HEK293 (cell line): ENCODE results near the gene FBH1.
A peak's percentile ranks its signal among the peaks of the same experiment; 100 is the strongest.

Source experiments
- CTCF ChIA-PET: fragments of 350-600 bp; formaldehyde crosslinking; extraction: SDS; loops from one replicate; lab custom pipeline; 2021; ENCODE audit warnings: antibody characterized with exemption; lab: Yijun Ruan, JAX
- POLR2A ChIA-PET: fragments of 300-600 bp; formaldehyde crosslinking; extraction: SDS; loops from one replicate; lab custom pipeline; 2020; ENCODE audit warnings: antibody characterized with exemption, inconsistent platforms; lab: Yijun Ruan, JAX
- H3K27ac ChIP-seq: fragments of 200-500 bp; sonication (Bioruptor generic); 2 replicates; pipeline ENCODE4 v1.5.1; 2014; ENCODE audit warnings: low read depth, low read length, control low read depth, inconsistent platforms; ENCODE audit errors: extremely low read depth
- H3K36me3 ChIP-seq, 2 experiments: fragments of 200-500 bp in 1 of 2; sonication (Bioruptor generic) in 1 of 2; 1 replicate in 1 of 2; 2 replicates in 1 of 2; pipeline ENCODE4 v1.5.1; 2014 to 2017; ENCODE audit warnings: inconsistent platforms in 2 of 2, low read length in 2 of 2; ENCODE audit not compliant: control insufficient read depth in 2 of 2, insufficient read depth in 1 of 2
- H3K4me1 ChIP-seq: fragments of 200-500 bp; sonication (Bioruptor generic); 2 replicates; pipeline ENCODE4 v1.5.1; 2014; ENCODE audit warnings: mild to moderate bottlenecking, low read length, inconsistent platforms; ENCODE audit not compliant: control insufficient read depth, insufficient read depth
- H3K4me3 ChIP-seq: 2 replicates; pipeline ENCODE4 v1.5.1; 2011; ENCODE audit warnings: low read depth, mild to moderate bottlenecking, control low read depth, low read length, moderate library complexity
- H3K9me3 ChIP-seq: fragments of 200-500 bp; sonication (Bioruptor generic); 2 replicates; pipeline ENCODE4 v1.5.1; 2014; ENCODE audit warnings: low read depth, low read length, inconsistent platforms; ENCODE audit not compliant: control insufficient read depth, insufficient read depth
- ATF2 ChIP-seq: fragments of 450-650 bp; formaldehyde crosslinking; IDR thresholded peaks from 2 replicates; pipeline ENCODE4 v1.5.1; 2016; ENCODE audit warnings: missing biosample characterization, missing genetic modification characterization, low read depth
- BCL11B ChIP-seq: fragments of 450-650 bp; formaldehyde crosslinking; IDR thresholded peaks from 2 replicates; pipeline ENCODE4 v1.5.1; 2016; ENCODE audit warnings: low read depth, missing biosample characterization, missing genetic modification characterization
- CTCF ChIP-seq: fragments of 450-650 bp; formaldehyde crosslinking; IDR thresholded peaks from 2 replicates; pipeline ENCODE4 v1.5.1; 2016; ENCODE audit warnings: missing biosample characterization, missing genetic modification characterization
- GLIS2 ChIP-seq: fragments of 450-650 bp; formaldehyde crosslinking; IDR thresholded peaks from 2 replicates; pipeline ENCODE4 v1.5.1; 2016; ENCODE audit warnings: missing biosample characterization, missing genetic modification characterization
- KLF16 ChIP-seq: fragments of 450-650 bp; formaldehyde crosslinking; IDR thresholded peaks from 2 replicates; pipeline ENCODE4 v1.5.1; 2017; ENCODE audit warnings: missing biosample characterization, missing genetic modification characterization
- KLF7 ChIP-seq: fragments of 450-650 bp; formaldehyde crosslinking; IDR thresholded peaks from 2 replicates; pipeline ENCODE4 v1.5.1; 2016; ENCODE audit warnings: missing biosample characterization, missing genetic modification characterization, borderline replicate concordance
- MYNN ChIP-seq: fragments of 450-650 bp; formaldehyde crosslinking; IDR thresholded peaks from 2 replicates; pipeline ENCODE4 v1.5.1; 2016; ENCODE audit warnings: missing biosample characterization, missing genetic modification characterization, borderline replicate concordance
- PRDM4 ChIP-seq: fragments of 450-650 bp; formaldehyde crosslinking; IDR thresholded peaks from 2 replicates; pipeline ENCODE4 v1.5.1; 2017; ENCODE audit warnings: missing biosample characterization, missing genetic modification characterization
- REPIN1 ChIP-seq: fragments of 450-650 bp; formaldehyde crosslinking; IDR thresholded peaks from 2 replicates; pipeline ENCODE4 v1.5.1; 2017; ENCODE audit warnings: missing biosample characterization, missing genetic modification characterization, low read depth
- ZBTB17 ChIP-seq: fragments of 450-650 bp; formaldehyde crosslinking; IDR thresholded peaks from 2 replicates; pipeline ENCODE4 v1.5.1; 2016; ENCODE audit warnings: missing biosample characterization, missing genetic modification characterization
- ZBTB48 ChIP-seq: fragments of 450-650 bp; formaldehyde crosslinking; IDR thresholded peaks from 2 replicates; pipeline ENCODE4 v1.5.1; 2016; ENCODE audit warnings: missing biosample characterization, missing genetic modification characterization
- ZFP3 ChIP-seq: fragments of 450-650 bp; formaldehyde crosslinking; IDR thresholded peaks from 2 replicates; pipeline ENCODE4 v1.5.1; 2016; ENCODE audit warnings: low read depth, missing biosample characterization, missing genetic modification characterization
- ZNF10 ChIP-seq: fragments of 450-650 bp; formaldehyde crosslinking; IDR thresholded peaks from 2 replicates; pipeline ENCODE4 v1.5.1; 2017; ENCODE audit warnings: missing biosample characterization, missing genetic modification characterization
- ZNF202 ChIP-seq: fragments of 450-650 bp; formaldehyde crosslinking; IDR thresholded peaks from 2 replicates; pipeline ENCODE4 v1.5.1; 2016; ENCODE audit warnings: missing biosample characterization, missing genetic modification characterization, borderline replicate concordance
- ZNF350 ChIP-seq: fragments of 450-650 bp; formaldehyde crosslinking; IDR thresholded peaks from 2 replicates; pipeline ENCODE4 v1.5.0; 2017; ENCODE audit warnings: missing biosample characterization, mild to moderate bottlenecking, missing genetic modification characterization
- ZNF354C ChIP-seq: fragments of 450-650 bp; formaldehyde crosslinking; IDR thresholded peaks from 2 replicates; pipeline ENCODE4 v1.5.1; 2016; ENCODE audit warnings: missing biosample characterization, missing genetic modification characterization, low read depth, borderline replicate concordance
- ZNF423 ChIP-seq: fragments of 450-650 bp; formaldehyde crosslinking; IDR thresholded peaks from 2 replicates; pipeline ENCODE4 v1.5.1; 2016; ENCODE audit warnings: missing biosample characterization, missing genetic modification characterization
- ZNF488 ChIP-seq: fragments of 450-650 bp; formaldehyde crosslinking; IDR thresholded peaks from 2 replicates; pipeline ENCODE4 v1.5.1; 2016; ENCODE audit warnings: missing biosample characterization, missing genetic modification characterization
- ZNF571 ChIP-seq: fragments of 450-650 bp; formaldehyde crosslinking; IDR thresholded peaks from 2 replicates; pipeline ENCODE4 v1.5.0; 2017; ENCODE audit warnings: missing biosample characterization, missing genetic modification characterization
- ZNF624 ChIP-seq: fragments of 450-650 bp; formaldehyde crosslinking; IDR thresholded peaks from 2 replicates; pipeline ENCODE4 v1.5.1; 2017; ENCODE audit warnings: missing biosample characterization, missing genetic modification characterization
- ZNF664 ChIP-seq: fragments of 450-650 bp; formaldehyde crosslinking; IDR thresholded peaks from 2 replicates; pipeline ENCODE4 v1.5.1; 2016; ENCODE audit warnings: missing biosample characterization, missing genetic modification characterization
- ZNF701 ChIP-seq: fragments of 450-650 bp; formaldehyde crosslinking; IDR thresholded peaks from 2 replicates; pipeline ENCODE4 v1.5.1; 2016; ENCODE audit warnings: missing biosample characterization, missing genetic modification characterization
- TF ChIP-seq, protein P1 (sequence below): fragments of 450-650 bp; formaldehyde crosslinking; IDR thresholded peaks from 2 replicates; pipeline ENCODE4 v1.5.1; 2016; ENCODE audit warnings: missing biosample characterization, missing genetic modification characterization
- TF ChIP-seq, protein P2 (sequence below): fragments of 450-650 bp; formaldehyde crosslinking; IDR thresholded peaks from 2 replicates; pipeline ENCODE4 v1.5.1; 2016; ENCODE audit warnings: missing biosample characterization, missing genetic modification characterization

FBH1 gene

DNA sequence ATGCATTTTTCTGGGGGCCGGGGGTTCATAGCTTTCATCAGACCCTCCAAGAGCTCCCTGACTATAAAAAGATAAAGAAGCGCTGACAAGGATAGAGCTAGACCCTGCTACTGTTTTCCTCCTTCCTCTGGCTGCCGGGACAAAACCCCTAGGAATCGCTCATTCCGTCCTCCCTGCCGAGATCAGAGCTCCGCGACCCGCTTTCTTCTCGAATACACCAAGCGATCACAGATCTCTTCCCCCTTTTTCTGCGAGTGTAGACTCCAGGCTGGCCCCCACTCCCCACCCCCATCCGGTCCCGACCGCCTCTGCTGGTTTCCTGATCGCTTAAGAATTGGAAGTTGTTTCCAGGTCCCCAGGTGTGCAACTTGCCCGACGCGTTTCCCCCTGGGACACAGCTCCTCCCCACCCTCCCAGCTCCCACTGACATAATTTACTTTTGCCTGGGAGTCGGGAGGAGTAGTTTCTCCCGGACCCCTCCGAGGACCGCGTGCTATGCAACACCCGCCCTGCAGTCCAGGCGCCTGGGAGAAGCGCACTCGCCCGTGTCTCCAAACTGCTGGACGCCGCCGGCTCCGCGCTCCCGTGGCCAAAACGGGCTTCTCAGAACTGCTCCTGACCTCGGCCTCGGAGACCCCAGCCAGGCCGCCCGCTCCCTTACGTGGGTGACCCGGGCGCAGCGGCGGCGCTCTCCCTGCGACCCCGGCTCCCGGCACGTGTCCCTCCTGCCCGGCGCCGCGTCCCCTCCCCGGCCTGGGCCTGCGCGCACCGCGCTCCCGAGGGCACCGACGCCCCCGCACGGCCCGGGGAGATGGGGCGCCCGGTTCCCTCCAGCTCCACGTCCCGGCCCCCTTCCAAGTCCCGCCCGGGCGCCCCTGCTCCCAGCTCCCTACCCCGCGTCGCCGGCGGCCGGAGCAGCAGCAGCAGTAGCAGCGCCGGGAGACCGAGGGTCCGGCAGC, 86.7 kb downstream of the FBH1 start:
- H3K9me3 ChIP-seq: no peaks in the 10 kb centered on the region
- no peaks in the 10 kb centered on the region for H3K36me3 ChIP-seq
- peak overlapping the region; percentile 51; the same call in 1 of the 2 replicates for H3K27ac ChIP-seq
- peaks cover 2% of the 10 kb centered on the region; the same call in 1 of the 2 replicates for H3K4me1 ChIP-seq
- CTCF ChIA-PET: interaction anchor here (0.6 to 1.0 kb wide), 4 partner anchors 37 to 425 kb away, joined by 3 read pairs; no protein-coding TSS in a partner anchor
- POLR2A ChIA-PET: interaction anchor here (1.5 kb wide), 1 partner anchor 292 kb away, joined by 3 read pairs; the partner anchor contains the start of gene TASOR2
- peak overlapping the region; percentile 86 for H3K4me3 ChIP-seq
- TF ChIP-seq CTCF (tag by site-specific recombination): peak; percentile 34
- no peak for TF ChIP-seq KLF7
- peak; percentile 64 for TF ChIP-seq PRDM4 (tag by site-specific recombination)
- no peak for TF ChIP-seq ZFP3 (tag by site-specific recombination)
- TF ChIP-seq REPIN1 (tag by site-specific recombination): no peak
- no peak for TF ChIP-seq ZNF354C (tag by site-specific recombination)
- no peak for TF ChIP-seq ZNF664
- TF ChIP-seq ZNF571: no peak
- TF ChIP-seq ZNF423 (tag by site-specific recombination): no peak
- TF ChIP-seq ZNF10 (tag by site-specific recombination): no peak
- TF ChIP-seq GLIS2 (tag by site-specific recombination): peak; percentile 50
- TF ChIP-seq, protein P1, sequence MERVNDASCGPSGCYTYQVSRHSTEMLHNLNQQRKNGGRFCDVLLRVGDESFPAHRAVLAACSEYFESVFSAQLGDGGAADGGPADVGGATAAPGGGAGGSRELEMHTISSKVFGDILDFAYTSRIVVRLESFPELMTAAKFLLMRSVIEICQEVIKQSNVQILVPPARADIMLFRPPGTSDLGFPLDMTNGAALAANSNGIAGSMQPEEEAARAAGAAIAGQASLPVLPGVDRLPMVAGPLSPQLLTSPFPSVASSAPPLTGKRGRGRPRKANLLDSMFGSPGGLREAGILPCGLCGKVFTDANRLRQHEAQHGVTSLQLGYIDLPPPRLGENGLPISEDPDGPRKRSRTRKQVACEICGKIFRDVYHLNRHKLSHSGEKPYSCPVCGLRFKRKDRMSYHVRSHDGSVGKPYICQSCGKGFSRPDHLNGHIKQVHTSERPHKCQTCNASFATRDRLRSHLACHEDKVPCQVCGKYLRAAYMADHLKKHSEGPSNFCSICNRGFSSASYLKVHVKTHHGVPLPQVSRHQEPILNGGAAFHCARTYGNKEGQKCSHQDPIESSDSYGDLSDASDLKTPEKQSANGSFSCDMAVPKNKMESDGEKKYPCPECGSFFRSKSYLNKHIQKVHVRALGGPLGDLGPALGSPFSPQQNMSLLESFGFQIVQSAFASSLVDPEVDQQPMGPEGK (tag by site-specific recombination): peak; percentile 56
- TF ChIP-seq ZNF350: no peak
- 0 out of 2 replicates have a peak, but pooled peaks have one; percentile 27 for TF ChIP-seq KLF16 (tag by site-specific recombination)
- TF ChIP-seq ZNF488 (tag by site-specific recombination): no peak
- TF ChIP-seq, protein P2, sequence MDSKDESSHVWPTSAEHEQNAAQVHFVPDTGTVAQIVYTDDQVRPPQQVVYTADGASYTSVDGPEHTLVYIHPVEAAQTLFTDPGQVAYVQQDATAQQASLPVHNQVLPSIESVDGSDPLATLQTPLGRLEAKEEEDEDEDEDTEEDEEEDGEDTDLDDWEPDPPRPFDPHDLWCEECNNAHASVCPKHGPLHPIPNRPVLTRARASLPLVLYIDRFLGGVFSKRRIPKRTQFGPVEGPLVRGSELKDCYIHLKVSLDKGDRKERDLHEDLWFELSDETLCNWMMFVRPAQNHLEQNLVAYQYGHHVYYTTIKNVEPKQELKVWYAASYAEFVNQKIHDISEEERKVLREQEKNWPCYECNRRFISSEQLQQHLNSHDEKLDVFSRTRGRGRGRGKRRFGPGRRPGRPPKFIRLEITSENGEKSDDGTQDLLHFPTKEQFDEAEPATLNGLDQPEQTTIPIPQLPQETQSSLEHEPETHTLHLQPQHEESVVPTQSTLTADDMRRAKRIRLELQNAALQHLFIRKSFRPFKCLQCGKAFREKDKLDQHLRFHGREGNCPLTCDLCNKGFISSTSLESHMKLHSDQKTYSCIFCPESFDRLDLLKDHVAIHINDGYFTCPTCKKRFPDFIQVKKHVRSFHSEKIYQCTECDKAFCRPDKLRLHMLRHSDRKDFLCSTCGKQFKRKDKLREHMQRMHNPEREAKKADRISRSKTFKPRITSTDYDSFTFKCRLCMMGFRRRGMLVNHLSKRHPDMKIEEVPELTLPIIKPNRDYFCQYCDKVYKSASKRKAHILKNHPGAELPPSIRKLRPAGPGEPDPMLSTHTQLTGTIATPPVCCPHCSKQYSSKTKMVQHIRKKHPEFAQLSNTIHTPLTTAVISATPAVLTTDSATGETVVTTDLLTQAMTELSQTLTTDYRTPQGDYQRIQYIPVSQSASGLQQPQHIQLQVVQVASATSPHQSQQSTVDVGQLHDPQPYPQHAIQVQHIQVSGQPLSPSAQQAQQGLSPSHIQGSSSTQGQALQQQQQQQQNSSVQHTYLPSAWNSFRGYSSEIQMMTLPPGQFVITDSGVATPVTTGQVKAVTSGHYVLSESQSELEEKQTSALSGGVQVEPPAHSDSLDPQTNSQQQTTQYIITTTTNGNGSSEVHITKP (tag by site-specific recombination): peak; percentile 51
- TF ChIP-seq ZNF202 (tag by site-specific recombination): no peak
- 0 out of 2 replicates have a peak, but pooled peaks have one; percentile 14 for TF ChIP-seq ZBTB48 (tag by site-specific recombination)
- no peak for TF ChIP-seq ZNF624
- no peak for TF ChIP-seq ATF2
- TF ChIP-seq MYNN (tag by site-specific recombination): no peak
- no peak for TF ChIP-seq ZNF701 (tag by site-specific recombination)
- TF ChIP-seq ZBTB17 (tag by site-specific recombination): peak; percentile 68
- 0 out of 2 replicates have a peak, but pooled peaks have one; percentile 19 for TF ChIP-seq BCL11B (tag by site-specific recombination)
